Heart right ventricle (tissue), 16 donors: ENCODE results near the gene SNW1. TPM values are rescaled to one million over a fixed set of nuclear protein-coding genes. Genes with fewer than 3 reads are reported as not detected.
A peak's percentile ranks its signal among the peaks of the same experiment; 100 is the strongest.

Experiments
- ATAC-seq, 8 donors: fragments of 200-7000 bp; cut with Tn5 transposase; one replicate each; pipeline ENCODE4 v1.9.1; 2020; ENCODE audit warnings: mild to moderate bottlenecking in 8 of 8, moderate library complexity in 8 of 8, moderate number of reproducible peaks in 1 of 8
- DNase-seq, 2 donors: peaks; one replicate each; pipeline ENCODE4 v3.0.0-alpha.2; 2020
- H3K27ac ChIP-seq, 10 donors: fragments of 200-600 bp; sonication (generic) in 2 of 10; one replicate each; pipeline versions ENCODE4 v1.5.0 to v1.8.0; 2020 to 2022; ENCODE audit warnings: mild to moderate bottlenecking in 3 of 10
- H3K27me3 ChIP-seq, 7 donors: fragments of 200-600 bp; one replicate each; pipeline ENCODE4 v1.8.0; 2021 to 2022; ENCODE audit warnings: mild to moderate bottlenecking in 2 of 7
- H3K36me3 ChIP-seq, 9 donors: fragments of 200-600 bp; sonication (generic) in 1 of 9; one replicate each; pipeline versions ENCODE4 v1.5.0 to v1.8.0; 2020 to 2022; ENCODE audit warnings: mild to moderate bottlenecking in 2 of 9
- H3K4me1 ChIP-seq, 9 donors: fragments of 200-600 bp; sonication (generic) in 1 of 9; one replicate each; pipeline versions ENCODE4 v1.5.0 to v1.8.0; 2020 to 2022; ENCODE audit warnings: mild to moderate bottlenecking in 4 of 9
- H3K4me3 ChIP-seq, 10 donors: fragments of 200-600 bp; sonication (generic) in 2 of 10; one replicate each; pipeline versions ENCODE4 v1.5.0 to v1.8.0; 2020 to 2022; ENCODE audit warnings: mild to moderate bottlenecking in 7 of 10, moderate library complexity in 2 of 10
- H3K9me3 ChIP-seq, 11 donors: fragments of 200-600 bp in 10 of 11; sonication (generic) in 2 of 11; one replicate each; pipeline versions ENCODE4 v1.5.0 to v1.8.0; 2013 to 2022; ENCODE audit warnings: mild to moderate bottlenecking in 2 of 11, control low read depth in 1 of 11, moderate library complexity in 1 of 11
- WGBS, 2 donors: extraction: QIAGEN DNeasy Blood & Tissue Kit; methylation state at CpG; one replicate each; pipeline ENCODE4 v1.1.7; 2013; ENCODE audit warnings: inconsistent platforms in 1 of 2; 5-methylcytosine and 5-hydroxymethylcytosine counted together
- intact Hi-C, 10 donors: fragments of 100-400 bp; cut with DNase I; formaldehyde crosslinking; loops; one replicate each; pipeline versions ENCODE4 v1.11.1 to v1.14.2; 2022
- polyA plus RNA-seq, 2 donors: library from polyadenylated mRNA; stranded (reverse); fragments of 200-250 nt; gene quantifications; one replicate each; pipeline ENCODE4 v1.2.3, GENCODE V29; 2013
- total RNA-seq, 10 donors: library from RNA; stranded (reverse); fragmentation: NEBNext Ultra II Directional in 3 of 10; extraction: Animal tissue kit (Norgen Biotek cat#: 25700) in 3 of 10; gene quantifications; one replicate each; pipeline versions ENCODE4 v1.2.1 to v1.2.4, GENCODE V29; 2021 to 2023
- TF ChIP-seq, protein P1 (sequence below), 9 donors: fragments of 200-600 bp; sonication (generic) in 2 of 9; IDR thresholded peaks; one replicate each; pipeline versions ENCODE4 v1.5.0 to v1.8.0; 2021 to 2022; ENCODE audit warnings: antibody characterized with exemption in 9 of 9, mild to moderate bottlenecking in 5 of 9, moderate library complexity in 1 of 9
- donor health status: Arrhythmogenic right ventricular cardiomyopathy.
- donor health status: ischemic (EF 13 %, LVEDD 7.1; RV severe dilation, severe dysfunction).
- donor health status: healthy with polysubstance abuse.
- donor health status: DM: no; HTN: yes; CAD: no.
- donor health status: DM: no; HTN: no; CAD: no.
- donor health status: ischemic (EF 25% LVEDD 6.9; RV normal size, moderate dysfunction).
- donor health status: ischemic (EF 25% LVEDD 5.7; RV mildly dilated, moderate dysfunction).
- donor health status: healthy.
- donor health status: DM: yes; HTN: yes; CAD: no.
- donor health status: Ischemic cardiomyopathy.
- donor health status: ischemic (EF 35%, LVEDD 5.7; RV mildly dilated, moderate dysfunction).
- donor health status: nonischemic (EF 11% LVEDD 7.7; RV severe dilation, severe dysfunction).
- donor health status: DM: yes; HTN: yes; CAD: no.
- donor health status: PGD.
- donor health status: ischemic (EF 29% LVEDD 5.4; RV normal size, mild dysfunction).
- donor health status: nonischemic (EF 23%, LVEDD 6.1; RV moderate dilation, normal function).

The SNW1 gene
- total and polyA plus RNA-seq, 12 donors = 23.3 to 69.1 (median 55.7) TPM

DNA sequence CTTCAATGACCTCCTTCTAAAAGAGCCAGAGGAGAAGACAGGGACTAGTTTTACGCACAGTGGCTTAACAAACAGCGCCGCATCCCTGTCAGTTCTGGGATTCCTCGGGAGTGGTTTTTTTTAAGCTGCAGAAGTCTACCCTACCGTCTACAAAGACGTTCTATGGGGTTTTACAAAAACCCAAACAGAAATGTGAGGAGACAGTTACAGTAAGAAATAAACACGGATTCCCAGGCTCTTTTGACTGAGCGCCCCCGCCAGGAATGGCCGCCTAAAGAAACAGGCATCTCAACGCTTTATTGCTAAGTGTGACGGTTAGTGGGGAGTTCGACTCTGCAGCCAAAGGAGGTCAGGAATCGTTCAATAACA is 53.6 kb downstream of the SNW1 start:
- peak; percentile 26 to 76 (median 72) for ATAC-seq
- Histone ChIP-seq H3K4me1 (peaks cover 3 to 41% (median 30%) of the 10 kb centered on the region in 9 donors), H3K9me3 (no peaks in the 10 kb centered on the region), H3K4me3 (peak overlapping the region; percentile 70 to 99 (median 92)), H3K27me3 (no peaks in the 10 kb centered on the region), H3K36me3 (peaks cover 0 to 59% (median 27%) of the 10 kb centered on the region in 9 donors), H3K27ac (peak overlapping the region in 9 of 10 donors; percentile 41 to 86 (median 74))
- 0 to 2% methylated on average over 14 of the region's 14 CpGs for WGBS, 2 donors
- DNase-seq = peak in 1 of 2 donors; percentile 15
- intact Hi-C loops = loop anchor here in 6 of 10 donors (2.0 to 10.0 kb wide), 6 partner anchors 50 to 253 kb away; partner anchors contain the start of genes AHSA1 (in 5 of the 6) and VIPAS39 (in 5 of the 6)
- TF ChIP-seq, protein P1, sequence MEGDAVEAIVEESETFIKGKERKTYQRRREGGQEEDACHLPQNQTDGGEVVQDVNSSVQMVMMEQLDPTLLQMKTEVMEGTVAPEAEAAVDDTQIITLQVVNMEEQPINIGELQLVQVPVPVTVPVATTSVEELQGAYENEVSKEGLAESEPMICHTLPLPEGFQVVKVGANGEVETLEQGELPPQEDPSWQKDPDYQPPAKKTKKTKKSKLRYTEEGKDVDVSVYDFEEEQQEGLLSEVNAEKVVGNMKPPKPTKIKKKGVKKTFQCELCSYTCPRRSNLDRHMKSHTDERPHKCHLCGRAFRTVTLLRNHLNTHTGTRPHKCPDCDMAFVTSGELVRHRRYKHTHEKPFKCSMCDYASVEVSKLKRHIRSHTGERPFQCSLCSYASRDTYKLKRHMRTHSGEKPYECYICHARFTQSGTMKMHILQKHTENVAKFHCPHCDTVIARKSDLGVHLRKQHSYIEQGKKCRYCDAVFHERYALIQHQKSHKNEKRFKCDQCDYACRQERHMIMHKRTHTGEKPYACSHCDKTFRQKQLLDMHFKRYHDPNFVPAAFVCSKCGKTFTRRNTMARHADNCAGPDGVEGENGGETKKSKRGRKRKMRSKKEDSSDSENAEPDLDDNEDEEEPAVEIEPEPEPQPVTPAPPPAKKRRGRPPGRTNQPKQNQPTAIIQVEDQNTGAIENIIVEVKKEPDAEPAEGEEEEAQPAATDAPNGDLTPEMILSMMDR (IDR thresholded peaks at IDR 0.05) = peak in 6 of 9 donors; percentile 14 to 52 (median 38)

DNA sequence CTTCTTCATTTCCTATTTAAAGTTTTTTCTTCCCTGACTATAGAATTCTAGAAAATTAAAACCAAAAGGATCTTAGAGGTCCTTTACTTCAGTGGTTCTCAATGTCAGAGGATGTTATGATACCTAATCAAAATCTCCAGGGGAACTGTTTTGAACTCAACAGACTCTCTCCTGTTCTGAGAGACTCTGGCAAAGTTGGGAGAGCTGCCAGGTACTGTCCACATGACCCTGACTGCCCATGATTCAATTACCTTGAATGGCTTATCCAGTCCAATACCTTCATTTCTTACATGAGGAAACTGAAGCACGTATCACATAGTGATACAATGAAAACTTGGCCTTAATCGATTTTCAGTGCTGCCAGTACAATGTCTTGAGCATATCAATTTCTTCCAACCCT is 69.7 kb downstream of the SNW1 start:
- H3K27me3 ChIP-seq = no peaks in the 10 kb centered on the region
- H3K4me3 ChIP-seq = no peak overlapping the region
- TF ChIP-seq, protein P1 (IDR thresholded peaks at IDR 0.05) = no peak
- intact Hi-C loops = no loop called here
- DNase-seq = peak in 1 of 2 donors; percentile 62
- ATAC-seq = peak in 7 of 8 donors; percentile 83 to 96 (median 92)
- H3K36me3 ChIP-seq = peaks cover 0 to 98% (median 45%) of the 10 kb centered on the region in 9 donors
- H3K27ac ChIP-seq = peak overlapping the region in 6 of 10 donors; percentile 0 to 57 (median 48)
- H3K9me3 ChIP-seq = no peaks in the 10 kb centered on the region
- 66 to 73% methylated on average over 2 of the region's 2 CpGs for WGBS, 2 donors
- no peaks in the 10 kb centered on the region for H3K4me1 ChIP-seq

DNA sequence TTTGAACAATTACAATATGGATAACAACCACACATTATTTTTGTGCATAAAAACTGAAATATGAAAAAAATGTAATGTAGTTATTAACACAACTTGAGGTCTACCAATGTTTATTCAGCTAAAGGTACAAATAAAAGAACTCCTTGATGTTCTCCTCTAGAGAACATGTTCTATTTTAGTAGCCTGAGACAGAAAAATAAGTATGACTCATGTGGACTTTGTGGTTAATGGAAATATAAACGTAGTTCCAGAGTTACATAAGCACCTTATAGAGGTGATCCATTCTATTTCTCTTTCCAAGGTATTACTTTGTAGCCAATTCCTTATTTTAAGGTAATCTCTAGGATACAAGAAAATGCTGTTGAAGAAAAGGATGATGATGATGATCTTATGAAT is 78.8 kb downstream of the SNW1 start:
- H3K4me1 ChIP-seq = peaks cover 0 to 12% (median 9%) of the 10 kb centered on the region in 9 donors
- no peaks in the 10 kb centered on the region for H3K27me3 ChIP-seq
- WGBS, 2 donors = 35 to 45% methylated on average over 1 of the region's 1 CpG
- peaks cover 0 to 87% (median 23%) of the 10 kb centered on the region in 9 donors for H3K36me3 ChIP-seq
- no peaks in the 10 kb centered on the region for H3K9me3 ChIP-seq
- no peak for DNase-seq
- no peak overlapping the region for H3K4me3 ChIP-seq
- TF ChIP-seq, protein P1 (IDR thresholded peaks at IDR 0.05) = no peak
- H3K27ac ChIP-seq = peak overlapping the region in 4 of 10 donors; percentile 11 to 54 (median 44)
- intact Hi-C loops = no loop called here
- ATAC-seq = peak in 5 of 8 donors; percentile 59 to 75 (median 64)

DNA sequence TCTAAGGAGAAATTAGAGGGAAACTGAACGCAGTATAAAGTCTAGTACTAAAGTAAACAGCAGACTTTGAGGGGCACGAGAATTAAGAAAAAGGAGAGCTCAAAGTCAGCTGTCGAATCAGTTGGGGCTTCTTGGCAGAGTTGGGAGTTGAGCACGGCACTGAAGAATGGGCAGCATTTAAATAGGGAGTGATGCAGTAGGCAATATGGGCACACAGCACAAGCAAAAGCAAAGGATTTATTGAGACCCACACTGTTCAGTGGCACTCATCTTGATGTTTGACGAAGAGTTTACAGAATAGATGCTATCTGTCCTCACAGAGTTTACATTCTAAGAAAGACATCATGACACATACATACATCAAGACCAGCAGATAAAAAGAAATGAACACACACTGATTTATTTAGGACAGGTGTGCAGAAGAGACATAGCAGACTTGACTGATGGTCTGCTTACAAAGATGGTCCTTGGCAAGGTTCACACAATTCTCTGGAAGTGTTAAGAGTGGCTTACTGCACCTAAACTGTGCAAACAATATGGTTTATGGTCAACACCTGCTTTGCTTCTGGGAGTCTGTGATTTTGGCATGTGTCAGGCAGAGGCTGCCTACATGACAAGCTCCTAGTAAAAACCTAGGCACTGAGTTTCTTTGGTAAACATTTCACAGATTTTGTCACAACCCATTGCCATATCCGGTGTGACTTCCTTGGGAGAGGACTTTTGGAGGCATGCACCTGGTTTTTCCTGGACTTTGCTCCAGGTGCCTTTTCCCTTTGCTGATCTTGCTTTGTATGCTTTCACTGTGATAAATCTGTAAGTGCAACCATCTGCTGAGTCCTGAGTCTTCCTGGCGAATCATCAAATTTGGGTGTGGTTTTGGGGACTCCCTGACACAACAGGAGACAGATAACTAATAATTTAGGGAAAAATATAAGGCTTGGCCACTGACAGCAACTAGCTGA is 79.5 kb downstream of the SNW1 start:
- H3K4me1 ChIP-seq = peaks cover 0 to 12% (median 9%) of the 10 kb centered on the region in 9 donors
- WGBS, 2 donors = 78 to 93% methylated on average over 7 of the region's 7 CpGs
- TF ChIP-seq, protein P1 (IDR thresholded peaks at IDR 0.05) = no peak
- peaks cover 0 to 87% (median 18%) of the 10 kb centered on the region in 9 donors for H3K36me3 ChIP-seq
- intact Hi-C loops = no loop called here
- H3K27ac ChIP-seq = peak overlapping the region in 4 of 10 donors; percentile 11 to 54 (median 44)
- H3K9me3 ChIP-seq = no peaks in the 10 kb centered on the region
- peak in 3 of 8 donors; percentile 17 to 52 (median 26) for ATAC-seq
- no peak for DNase-seq
- H3K4me3 ChIP-seq = no peak overlapping the region
- no peaks in the 10 kb centered on the region for H3K27me3 ChIP-seq
